ENCODE results near the gene CLUH. TPM values are rescaled to one million over a fixed set of nuclear protein-coding genes. Genes with fewer than 3 reads are reported as not detected.
A peak's percentile ranks its signal among the peaks of the same experiment; 100 is the strongest.

CLUH gene
- total RNA-seq, 6 experiments from 2014 or later: 42.7 to 62.9 (median 48.6) TPM

DNA sequence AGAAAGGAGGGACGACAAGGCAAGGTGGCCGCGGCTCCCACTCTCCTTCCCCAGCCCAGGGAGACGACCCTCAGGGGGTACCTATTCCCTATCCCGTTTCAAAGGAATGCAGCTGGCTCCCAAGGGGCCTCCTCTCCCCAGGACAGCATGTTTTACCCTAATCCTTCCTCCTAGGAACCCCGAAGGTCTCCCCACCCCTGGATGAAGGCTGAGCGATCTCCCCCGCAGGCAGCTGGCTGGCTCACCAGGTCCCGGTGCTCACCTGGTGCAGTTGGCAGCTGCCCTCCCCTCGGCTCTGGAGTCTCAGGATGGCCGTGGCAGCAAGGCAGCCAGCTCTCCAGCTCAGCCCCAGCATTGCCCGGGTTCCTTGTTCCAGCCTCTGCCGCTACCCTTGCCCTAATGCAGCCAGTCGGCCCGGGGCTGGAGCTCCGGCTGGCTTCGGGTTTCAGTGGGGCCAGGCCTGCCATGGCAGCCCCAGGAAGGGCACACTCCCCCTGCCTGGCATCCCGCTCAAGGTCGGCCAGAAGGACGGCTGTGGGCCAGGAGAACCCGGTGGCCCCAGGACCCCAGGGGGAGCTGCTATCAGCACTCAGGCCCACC is 4.6 kb downstream of the CLUH start:
- no peaks in the 10 kb centered on the region for H3K9me3 Mint-ChIP-seq
- H3K36me3 Mint-ChIP-seq (ENCODE audit: low read depth): 0 out of 2 replicates have a peak, but pooled peaks cover 5% of the 10 kb centered on the region
- no peak overlapping the region for H3K27ac Mint-ChIP-seq
- H3K27me3 Mint-ChIP-seq (ENCODE audit: insufficient read depth): peaks cover 1% of the 10 kb centered on the region; the same call in 1 of the 2 replicates
- peaks cover 30% of the 10 kb centered on the region for H3K4me1 Mint-ChIP-seq (ENCODE audit: low read depth)
- DNase-seq: no peak
- TF ChIP-seq, protein P1, sequence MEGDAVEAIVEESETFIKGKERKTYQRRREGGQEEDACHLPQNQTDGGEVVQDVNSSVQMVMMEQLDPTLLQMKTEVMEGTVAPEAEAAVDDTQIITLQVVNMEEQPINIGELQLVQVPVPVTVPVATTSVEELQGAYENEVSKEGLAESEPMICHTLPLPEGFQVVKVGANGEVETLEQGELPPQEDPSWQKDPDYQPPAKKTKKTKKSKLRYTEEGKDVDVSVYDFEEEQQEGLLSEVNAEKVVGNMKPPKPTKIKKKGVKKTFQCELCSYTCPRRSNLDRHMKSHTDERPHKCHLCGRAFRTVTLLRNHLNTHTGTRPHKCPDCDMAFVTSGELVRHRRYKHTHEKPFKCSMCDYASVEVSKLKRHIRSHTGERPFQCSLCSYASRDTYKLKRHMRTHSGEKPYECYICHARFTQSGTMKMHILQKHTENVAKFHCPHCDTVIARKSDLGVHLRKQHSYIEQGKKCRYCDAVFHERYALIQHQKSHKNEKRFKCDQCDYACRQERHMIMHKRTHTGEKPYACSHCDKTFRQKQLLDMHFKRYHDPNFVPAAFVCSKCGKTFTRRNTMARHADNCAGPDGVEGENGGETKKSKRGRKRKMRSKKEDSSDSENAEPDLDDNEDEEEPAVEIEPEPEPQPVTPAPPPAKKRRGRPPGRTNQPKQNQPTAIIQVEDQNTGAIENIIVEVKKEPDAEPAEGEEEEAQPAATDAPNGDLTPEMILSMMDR (IDR thresholded peaks at IDR 0.05): no peak
- H3K4me3 Mint-ChIP-seq: no peak overlapping the region

DNA sequence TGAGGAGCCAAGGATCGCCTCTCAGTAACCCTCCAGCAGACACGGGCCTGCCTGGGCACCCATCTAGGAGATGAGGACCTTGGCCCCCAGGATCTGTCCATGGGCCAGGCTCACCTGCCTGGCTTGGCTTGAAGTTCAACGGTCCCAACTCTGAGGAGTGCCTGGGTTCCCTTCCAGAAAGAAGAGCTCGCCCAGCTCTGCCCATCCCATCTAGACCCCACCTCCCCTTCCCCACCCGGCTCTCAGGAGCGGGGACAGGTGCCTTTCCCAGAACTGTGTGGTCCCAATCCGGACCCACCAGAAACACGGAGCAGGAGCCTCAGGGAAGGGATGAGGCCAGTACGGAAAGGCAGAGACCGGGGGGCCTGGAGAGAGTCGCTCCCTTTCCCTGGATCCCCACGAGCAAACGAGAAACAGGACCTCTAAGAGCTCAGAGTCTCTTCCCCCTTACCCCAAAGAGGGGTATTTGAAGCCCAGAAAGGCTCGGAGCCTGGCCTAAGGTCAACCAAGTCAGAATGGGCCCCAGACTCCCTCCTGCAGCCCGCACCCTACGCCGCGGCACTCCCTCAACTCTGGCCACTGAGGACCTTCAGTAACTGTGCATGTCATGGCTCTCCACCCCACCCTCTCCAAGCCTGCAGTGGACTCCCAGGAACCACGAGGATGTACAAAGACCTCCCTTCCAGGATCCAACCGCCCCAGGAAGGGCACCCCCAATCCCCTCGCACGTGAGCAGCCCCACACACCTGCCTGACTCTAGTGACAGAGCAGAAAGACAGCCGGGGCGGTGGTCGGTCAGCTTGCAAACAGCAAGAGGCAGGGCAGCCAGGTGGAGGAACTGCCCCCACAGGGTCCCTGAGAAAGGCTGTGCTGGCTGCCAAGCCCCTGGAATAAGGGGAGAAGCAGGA is 5.4 kb downstream of the CLUH start:
- H3K4me1 Mint-ChIP-seq (ENCODE audit: low read depth): peaks cover 28% of the 10 kb centered on the region
- H3K36me3 Mint-ChIP-seq (ENCODE audit: low read depth): 0 out of 2 replicates have a peak, but pooled peaks cover 5% of the 10 kb centered on the region
- H3K27me3 Mint-ChIP-seq (ENCODE audit: insufficient read depth): peaks cover 1% of the 10 kb centered on the region; the same call in 1 of the 2 replicates
- no peak overlapping the region for H3K4me3 Mint-ChIP-seq
- H3K27ac Mint-ChIP-seq: peak overlapping the region; percentile 56
- TF ChIP-seq, protein P1 (IDR thresholded peaks at IDR 0.05): no peak
- no peaks in the 10 kb centered on the region for H3K9me3 Mint-ChIP-seq
- DNase-seq: no peak

DNA sequence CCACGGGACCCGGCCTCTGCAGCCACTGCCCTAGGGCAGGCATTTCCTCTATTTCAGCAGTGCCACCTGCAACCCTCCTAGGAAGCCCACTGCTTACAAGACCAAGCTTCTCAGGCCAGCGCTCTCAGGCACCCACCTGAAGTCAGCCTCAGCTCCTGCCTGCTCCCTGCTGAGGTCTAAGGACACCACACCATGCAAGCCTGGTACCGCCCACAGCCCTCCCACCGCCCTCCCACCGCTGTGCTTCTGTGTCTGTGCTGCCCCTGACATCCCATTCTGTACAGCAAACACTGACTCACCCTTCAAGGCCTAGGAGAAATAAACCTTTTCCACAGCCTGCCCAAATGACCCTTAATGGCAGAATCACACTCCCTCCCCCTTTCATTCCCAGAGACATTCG is 6.3 kb downstream of the CLUH start:
- no peak overlapping the region for H3K4me3 Mint-ChIP-seq
- peak overlapping the region; percentile 56 for H3K27ac Mint-ChIP-seq

DNA sequence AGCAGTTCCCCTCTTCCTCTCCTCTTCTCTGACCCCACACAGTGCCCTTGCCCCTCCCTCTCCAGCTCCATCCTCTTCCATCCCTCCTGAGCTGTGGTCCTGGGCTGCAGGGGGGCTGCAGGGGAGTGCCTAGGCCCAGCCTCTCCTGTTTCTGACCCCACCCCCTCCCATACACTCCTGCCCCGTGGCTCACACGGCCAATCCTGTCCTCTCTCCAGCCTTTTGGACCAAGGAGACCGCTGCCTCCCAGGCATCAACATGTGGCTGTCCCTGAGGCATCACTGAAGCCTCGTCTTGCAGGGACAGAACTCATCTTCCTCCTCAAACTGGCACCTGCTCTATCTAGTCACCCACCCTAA is 6.7 kb downstream of the CLUH start:
- DNase-seq: no peak
- 0 out of 2 replicates have a peak, but pooled peaks cover 5% of the 10 kb centered on the region for H3K36me3 Mint-ChIP-seq (ENCODE audit: low read depth)
- no peak overlapping the region for H3K4me3 Mint-ChIP-seq
- H3K27me3 Mint-ChIP-seq (ENCODE audit: insufficient read depth): peaks cover under 1% of the 10 kb centered on the region; the same call in 1 of the 2 replicates
- TF ChIP-seq, protein P1 (IDR thresholded peaks at IDR 0.05): no peak
- peaks cover 20% of the 10 kb centered on the region for H3K4me1 Mint-ChIP-seq (ENCODE audit: low read depth)
- peak overlapping the region; percentile 56 for H3K27ac Mint-ChIP-seq
- H3K9me3 Mint-ChIP-seq: no peaks in the 10 kb centered on the region

More for the DNA sequence above, 6.3 kb downstream of the CLUH start:
- TF ChIP-seq, protein P1 (IDR thresholded peaks at IDR 0.05): no peak
- 0 out of 2 replicates have a peak, but pooled peaks cover 5% of the 10 kb centered on the region for H3K36me3 Mint-ChIP-seq (ENCODE audit: low read depth)
- peak; percentile 48 for DNase-seq
- H3K4me1 Mint-ChIP-seq (ENCODE audit: low read depth): peaks cover 24% of the 10 kb centered on the region
- peaks cover 1% of the 10 kb centered on the region; the same call in 1 of the 2 replicates for H3K27me3 Mint-ChIP-seq (ENCODE audit: insufficient read depth)
- H3K9me3 Mint-ChIP-seq: no peaks in the 10 kb centered on the region

DNA sequence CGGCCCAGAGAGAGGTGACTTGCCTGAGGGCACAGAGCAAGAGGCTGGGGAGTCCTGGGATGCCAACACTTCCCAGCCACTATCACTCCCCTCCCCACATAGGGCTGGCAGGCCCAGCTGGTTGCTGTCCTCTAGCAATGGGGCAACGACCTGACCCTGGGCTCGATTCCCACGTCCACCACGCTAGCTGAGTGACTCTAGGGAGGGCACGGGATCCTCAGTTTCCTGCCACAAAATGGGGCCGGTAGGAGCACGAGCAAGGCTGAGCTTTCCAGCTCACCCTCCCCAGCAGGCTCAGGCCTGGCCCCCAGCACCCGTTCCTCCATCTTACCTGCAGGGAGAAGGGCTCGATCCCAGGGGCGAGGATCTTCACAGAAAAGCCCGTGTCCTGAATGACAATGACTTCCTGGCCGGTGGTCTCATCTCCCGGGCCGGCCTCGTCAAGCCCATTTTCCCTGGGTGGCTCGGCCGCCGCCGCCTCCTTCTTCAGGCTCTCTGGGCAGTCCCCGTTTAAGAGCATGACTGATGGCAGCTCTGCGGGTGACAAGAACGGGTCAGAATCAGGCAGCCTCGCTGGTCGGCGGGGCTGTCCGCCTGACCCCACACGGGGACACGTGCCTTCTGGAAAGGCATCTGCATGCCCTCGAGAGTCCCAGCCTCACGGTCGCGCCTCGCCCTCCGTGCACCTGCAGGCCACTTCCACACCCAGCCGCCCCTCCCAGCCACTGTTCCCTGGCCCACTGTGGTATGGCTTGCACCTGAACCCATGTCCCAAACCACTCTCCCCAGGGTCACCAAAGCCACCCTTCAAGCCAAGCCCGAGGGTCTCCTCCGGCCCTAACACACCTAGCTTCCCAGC is 7.3 kb downstream of the CLUH start:
- no peak overlapping the region for H3K4me3 Mint-ChIP-seq
- peaks cover 14% of the 10 kb centered on the region for H3K4me1 Mint-ChIP-seq (ENCODE audit: low read depth)
- no peaks in the 10 kb centered on the region for H3K9me3 Mint-ChIP-seq
- H3K27me3 Mint-ChIP-seq (ENCODE audit: insufficient read depth): peaks cover 2% of the 10 kb centered on the region; the same call in 1 of the 2 replicates
- H3K27ac Mint-ChIP-seq: no peak overlapping the region
- TF ChIP-seq, protein P1 (IDR thresholded peaks at IDR 0.05): no peak
- no peak for DNase-seq
- 0 out of 2 replicates have a peak, but pooled peaks cover 5% of the 10 kb centered on the region for H3K36me3 Mint-ChIP-seq (ENCODE audit: low read depth)
